HL-60/S4 (cell line): Measurements from ENCODE around the gene CMTM3.
"Not testable (repeated sequence)": the region's sequence is repeated elsewhere in the genome, so short reads cannot be mapped to it uniquely, and the experiment has no call there.

Experiments
- in situ Hi-C: fragments of 300-500 bp; cut with MboI; formaldehyde crosslinking; loops from 2 replicates; pipeline ENCODE4 v1.14.3; 2022; ENCODE audit warnings: low sequenced_read_pairs

The CMTM3 gene

GRCh38 chr16:66630561-66631260, 26.2 kb downstream of the CMTM3 start:
- in situ Hi-C loops, result not testable (repeated sequence)

- in situ Hi-C loops, result not testable (repeated sequence)
These were observed 27.1 kb downstream of the CMTM3 start for GRCh38 chr16:66631558-66631957.

- in situ Hi-C loops, result no loop called here
These were observed 30.2 kb downstream of the CMTM3 start for GRCh38 chr16:66634527-66635196.

- in situ Hi-C loops, result no loop called here
These were observed 30.9 kb downstream of the CMTM3 start for GRCh38 chr16:66635406-66635805.

- in situ Hi-C loops, result no loop called here
These were observed 31.7 kb downstream of the CMTM3 start for GRCh38 chr16:66636199-66636598.

- in situ Hi-C loops, result no loop called here
These were observed 33.3 kb downstream of the CMTM3 start for GRCh38 chr16:66637806-66638205.

- in situ Hi-C loops, result no loop called here
These were observed 34.8 kb downstream of the CMTM3 start for GRCh38 chr16:66639091-66639885.

GRCh38 chr16:66640724-66641314, 36.3 kb downstream of the CMTM3 start:
- in situ Hi-C loops, result no loop called here

GRCh38 chr16:66641387-66641786, 36.9 kb downstream of the CMTM3 start:
- in situ Hi-C loops, result no loop called here

GRCh38 chr16:66647866-66648265, 43.4 kb downstream of the CMTM3 start:
- in situ Hi-C loops, result no loop called here

- in situ Hi-C loops, result no loop called here
These were observed 44.7 kb downstream of the CMTM3 start for GRCh38 chr16:66649167-66649566.

GRCh38 chr16:66649636-66650205, 45.2 kb downstream of the CMTM3 start:
- in situ Hi-C loops, result no loop called here

GRCh38 chr16:66650707-66651473, 46.4 kb downstream of the CMTM3 start:
- in situ Hi-C loops, result no loop called here

- in situ Hi-C loops, result no loop called here
These were observed 46.9 kb downstream of the CMTM3 start for GRCh38 chr16:66651474-66651765.

GRCh38 chr16:66651965-66652364, 47.5 kb downstream of the CMTM3 start:
- in situ Hi-C loops, result no loop called here

GRCh38 chr16:66652661-66653360, 48.3 kb downstream of the CMTM3 start:
- in situ Hi-C loops, result no loop called here

GRCh38 chr16:66653581-66654350, 49.3 kb downstream of the CMTM3 start:
- in situ Hi-C loops, result no loop called here

- in situ Hi-C loops, result no loop called here
These were observed 52.0 kb downstream of the CMTM3 start for GRCh38 chr16:66656547-66656946.
